GM19328 (cell line): ENCODE results near the gene PLSCR1.
"Not testable (repeated sequence)": the region's sequence is repeated elsewhere in the genome, so short reads cannot be mapped to it uniquely, and the experiment has no call there.

Experiments used
- ATAC-seq: cut with Tn5 transposase; IDR thresholded peaks from one replicate; pipeline ENCODE4 v1.9.1; 2021; ENCODE audit warnings: mild to moderate bottlenecking, moderate library complexity; ENCODE audit not compliant: unreplicated experiment

PLSCR1 gene

GRCh38 chr3:146485297-146485696, 59.1 kb downstream of the PLSCR1 start:
- ATAC-seq: no peak

DNA sequence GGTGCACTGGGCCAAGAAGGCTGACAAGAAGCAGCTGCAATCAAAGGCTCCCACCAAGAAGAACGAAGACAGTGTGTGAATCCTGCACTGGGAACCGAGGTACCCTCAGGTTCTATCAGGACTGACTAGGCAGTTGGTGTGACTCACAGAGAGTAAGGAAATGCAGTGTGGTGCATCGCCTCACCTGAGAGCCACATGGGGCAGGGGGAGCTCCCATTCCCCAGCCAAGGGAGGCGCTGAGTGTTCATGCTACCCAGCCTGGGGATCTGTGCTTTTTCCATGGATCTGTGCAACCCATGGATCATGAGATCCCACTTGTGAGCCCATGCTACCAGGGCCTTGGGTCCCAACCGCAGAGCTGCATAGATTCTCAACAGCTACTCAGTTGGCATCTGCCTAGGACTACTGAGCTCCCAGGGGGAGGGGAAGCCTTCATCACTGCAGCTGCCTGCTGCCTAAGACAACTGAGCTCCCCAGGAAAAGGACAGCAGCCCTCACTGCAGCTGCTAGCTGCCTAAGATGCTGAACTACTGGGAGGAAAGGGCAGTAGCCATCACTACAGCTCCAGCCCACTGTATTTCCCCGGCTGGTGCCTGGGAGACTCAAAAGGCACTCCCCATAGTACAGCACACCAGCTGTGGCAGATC, 68.2 kb downstream of the PLSCR1 start:
- ATAC-seq: no peak

DNA sequence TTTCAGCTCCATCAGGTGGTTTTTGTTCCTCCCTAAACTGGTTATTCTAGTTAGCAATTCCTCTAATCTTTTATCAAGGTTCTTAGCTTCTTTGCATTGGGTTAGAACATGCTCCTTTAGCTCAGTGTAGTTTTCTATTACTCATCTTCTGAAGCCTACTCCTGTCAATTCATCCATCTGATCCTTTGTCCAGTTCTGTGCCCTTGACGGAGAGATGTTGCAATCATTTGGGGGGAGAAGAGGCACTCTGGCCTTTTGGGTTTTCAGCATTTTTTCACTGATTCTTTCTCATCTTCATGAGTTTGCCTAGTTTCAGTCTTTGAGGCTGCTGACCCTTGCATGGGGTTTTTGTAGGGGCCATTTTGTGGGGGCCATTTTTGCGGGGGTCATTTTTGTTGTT, 69.4 kb downstream of the PLSCR1 start:
- not testable (repeated sequence) for ATAC-seq

GRCh38 chr3:146473726-146474125, 70.7 kb downstream of the PLSCR1 start:
- no peak for ATAC-seq

DNA sequence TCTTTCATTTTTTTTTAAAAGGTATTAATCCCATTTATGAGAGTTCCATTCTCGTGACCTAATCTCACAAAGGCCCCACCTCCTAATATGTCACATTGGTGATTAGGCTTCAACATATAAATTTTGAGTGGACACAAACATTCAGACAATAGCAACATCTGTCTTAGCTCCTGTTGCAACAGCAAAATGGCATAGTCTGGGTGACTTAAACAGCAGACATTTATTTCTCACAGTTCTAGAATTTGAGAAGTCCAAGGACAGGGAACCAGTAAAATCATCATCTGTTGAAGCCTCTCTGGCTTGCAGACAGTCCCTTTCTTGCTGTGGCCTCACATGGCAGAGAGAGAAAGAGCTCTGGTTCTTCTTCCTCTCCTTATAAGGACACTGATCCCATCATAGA, 71.8 kb downstream of the PLSCR1 start:
- no peak for ATAC-seq

- no peak for ATAC-seq
These were observed 73.4 kb downstream of the PLSCR1 start for GRCh38 chr3:146471012-146471411.

DNA sequence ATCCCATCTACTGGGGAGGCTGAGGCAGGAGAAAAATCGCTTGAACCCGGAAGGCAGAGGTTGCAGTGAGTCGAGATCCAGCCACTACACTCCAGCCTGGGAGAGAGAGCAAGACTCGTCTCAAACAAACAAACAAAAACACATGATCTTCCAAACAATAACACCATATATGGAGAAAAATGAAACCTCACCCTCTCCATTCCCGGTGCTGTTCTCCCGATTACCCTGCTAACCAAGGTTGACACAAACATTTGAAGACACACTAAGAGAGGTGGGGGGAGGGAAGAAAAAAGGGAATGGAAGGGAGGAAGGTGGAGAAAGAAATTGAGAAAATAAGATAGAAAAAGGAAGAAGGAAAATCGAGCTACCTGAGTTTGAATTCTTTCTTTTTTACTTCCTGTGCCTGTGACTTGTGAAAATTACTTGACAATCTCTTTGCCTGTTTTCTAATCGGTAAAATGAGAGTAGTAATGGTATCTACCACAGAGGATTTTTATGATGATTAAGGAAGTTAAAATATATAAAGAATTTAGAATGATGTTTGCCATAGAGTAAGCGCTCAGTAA, 73.9 kb downstream of the PLSCR1 start:
- no peak for ATAC-seq

GRCh38 chr3:146469150-146470017, 75.0 kb downstream of the PLSCR1 start, which contains the start of gene PLSCR2:
Gene PLSCR2 (minus strand): TSS chr3:146469561. CDS start chr3:146459904, 9,657 bp downstream.
- peak; percentile 99 for ATAC-seq

GRCh38 chr3:146468671-146469149, 75.7 kb downstream of the PLSCR1 start:
- no peak for ATAC-seq

DNA sequence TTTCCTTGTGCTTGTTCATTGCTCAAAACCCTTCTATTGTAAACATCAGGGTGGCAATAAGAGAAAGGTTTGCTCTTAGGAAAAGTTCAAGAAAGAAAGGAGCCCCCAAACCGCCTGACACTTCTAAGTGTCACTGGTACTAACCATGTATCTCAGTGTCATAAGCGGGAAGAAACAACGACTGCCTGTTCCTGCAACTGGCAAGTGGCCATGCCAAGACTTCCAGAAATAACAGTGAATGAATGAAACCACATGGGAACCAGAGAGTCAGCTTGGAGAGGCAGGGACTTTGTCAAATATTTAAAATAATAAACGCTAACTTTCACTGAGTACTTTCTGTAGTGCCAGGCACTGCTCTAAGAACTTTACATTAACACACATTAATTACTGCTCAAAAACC, 76.2 kb downstream of the PLSCR1 start:
- ATAC-seq: no peak

- no peak for ATAC-seq
These were observed 77.8 kb downstream of the PLSCR1 start for GRCh38 chr3:146466604-146467003.

DNA sequence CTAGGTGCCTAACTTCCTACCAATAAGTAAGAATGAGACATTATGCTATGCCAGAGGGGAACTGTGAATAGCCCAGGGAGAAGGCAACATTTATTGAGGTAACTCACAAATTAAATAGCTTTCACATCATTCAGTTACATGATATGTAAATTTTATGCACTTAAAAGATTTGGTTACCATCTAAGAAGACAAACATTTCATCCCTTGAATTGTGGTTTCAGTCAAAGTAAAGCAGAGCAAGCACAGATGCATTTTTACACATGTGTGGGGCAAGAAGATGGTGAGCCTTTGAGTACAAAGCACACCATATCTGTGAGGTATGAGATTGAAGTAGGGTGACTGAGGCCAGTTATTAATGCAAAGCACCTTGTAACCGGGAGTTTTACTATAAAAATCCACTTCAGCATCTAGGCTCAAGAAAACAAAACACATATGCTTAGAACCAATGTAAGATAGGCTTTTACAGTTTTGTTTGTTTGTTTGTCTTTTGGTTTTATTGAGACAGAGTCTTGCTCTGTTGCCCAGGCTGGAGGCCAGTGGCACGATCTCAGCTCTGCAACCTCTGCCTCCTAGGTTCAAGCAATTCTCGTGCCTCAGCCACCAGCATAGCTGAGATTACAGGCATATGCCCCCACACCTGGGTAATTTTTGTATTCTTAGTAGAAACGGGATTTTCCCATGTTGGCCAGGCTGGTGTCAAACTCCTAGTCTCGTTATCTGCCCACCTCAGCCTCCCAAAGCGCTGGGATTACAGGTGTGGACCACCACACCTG, 78.5 kb downstream of the PLSCR1 start:
- ATAC-seq: no peak
